ENCODE results near the gene HAAO.

HAAO gene

DNA sequence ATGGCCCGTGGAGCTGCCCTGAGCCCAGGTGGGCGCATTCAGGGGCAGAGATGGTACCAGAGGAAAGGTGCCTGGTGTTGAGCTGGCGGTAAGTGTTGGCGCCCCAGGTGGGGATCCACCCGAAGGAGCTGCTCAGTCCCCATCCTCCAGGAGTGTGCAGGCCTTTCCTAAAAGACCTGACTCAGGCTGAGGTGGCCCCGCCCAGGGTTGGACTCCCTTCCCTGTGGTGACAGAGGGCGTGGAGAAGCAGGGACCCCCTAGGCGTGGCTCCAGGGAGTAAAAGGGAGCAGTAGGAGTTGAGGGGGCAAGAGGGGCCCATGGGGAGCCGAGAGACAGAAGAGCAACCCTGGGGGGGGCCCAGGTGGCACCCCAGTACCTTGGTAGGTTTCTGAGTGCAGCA is 30.8 kb downstream of the HAAO start:
- H3K27ac ChIP-seq (ENCODE audit: low read depth in 2 of 2, low read length in 2 of 2): no peak overlapping the region
- peaks cover 0 to 2% of the 10 kb centered on the region in 2 donors for H3K27me3 ChIP-seq (ENCODE audit: control insufficient read depth in 2 of 2, insufficient read depth in 2 of 2, low read length in 2 of 2)
- no peak overlapping the region for H3K4me3 ChIP-seq (ENCODE audit: low read length in 2 of 2)
- no peaks in the 10 kb centered on the region for H3K4me1 ChIP-seq (ENCODE audit: control insufficient read depth in 2 of 2, insufficient read depth in 2 of 2, low read length in 2 of 2)
- H3K9ac ChIP-seq (ENCODE audit: low read depth in 1 of 2, low read length in 2 of 2): no peak overlapping the region
- H3K36me3 ChIP-seq (ENCODE audit: control insufficient read depth in 2 of 2, insufficient read depth in 2 of 2, low read length in 2 of 2): peaks cover 0 to 4% of the 10 kb centered on the region in 2 donors
- no peaks in the 10 kb centered on the region for H3K9me3 ChIP-seq (ENCODE audit: control insufficient read depth in 2 of 2, low read length in 2 of 2)

DNA sequence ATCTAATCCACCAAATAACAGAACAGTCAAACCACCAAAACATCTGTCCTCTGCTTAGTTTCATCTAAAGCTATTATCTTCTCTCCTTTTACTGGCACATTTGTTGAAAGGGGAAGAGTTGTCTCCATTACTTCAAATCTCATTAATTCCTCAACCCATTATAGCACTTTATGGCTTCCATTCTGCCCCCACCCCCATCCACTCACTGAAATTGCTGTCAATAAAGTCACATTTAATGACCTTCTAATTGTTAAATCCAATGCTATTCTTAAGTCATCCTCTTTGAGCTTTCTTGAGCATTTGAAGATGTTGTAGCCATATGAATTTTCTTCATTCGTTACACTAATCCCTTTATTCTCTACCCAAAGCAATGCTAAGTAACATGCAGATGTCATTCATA is 33.6 kb downstream of the HAAO start:
- Histone ChIP-seq H3K4me3 (ENCODE audit: low read length in 2 of 2) (no peak overlapping the region), H3K36me3 (ENCODE audit: control insufficient read depth in 2 of 2, insufficient read depth in 2 of 2, low read length in 2 of 2) (peaks cover 0 to 4% of the 10 kb centered on the region in 2 donors), H3K27me3 (ENCODE audit: control insufficient read depth in 2 of 2, insufficient read depth in 2 of 2, low read length in 2 of 2) (peaks cover 0 to 2% of the 10 kb centered on the region in 2 donors), H3K9ac (ENCODE audit: low read depth in 1 of 2, low read length in 2 of 2) (no peak overlapping the region), H3K4me1 (ENCODE audit: control insufficient read depth in 2 of 2, insufficient read depth in 2 of 2, low read length in 2 of 2) (peaks cover 0 to 2% of the 10 kb centered on the region in 2 donors), H3K9me3 (ENCODE audit: control insufficient read depth in 2 of 2, low read length in 2 of 2) (no peaks in the 10 kb centered on the region), H3K27ac (ENCODE audit: low read depth in 2 of 2, low read length in 2 of 2) (no peak overlapping the region)

DNA sequence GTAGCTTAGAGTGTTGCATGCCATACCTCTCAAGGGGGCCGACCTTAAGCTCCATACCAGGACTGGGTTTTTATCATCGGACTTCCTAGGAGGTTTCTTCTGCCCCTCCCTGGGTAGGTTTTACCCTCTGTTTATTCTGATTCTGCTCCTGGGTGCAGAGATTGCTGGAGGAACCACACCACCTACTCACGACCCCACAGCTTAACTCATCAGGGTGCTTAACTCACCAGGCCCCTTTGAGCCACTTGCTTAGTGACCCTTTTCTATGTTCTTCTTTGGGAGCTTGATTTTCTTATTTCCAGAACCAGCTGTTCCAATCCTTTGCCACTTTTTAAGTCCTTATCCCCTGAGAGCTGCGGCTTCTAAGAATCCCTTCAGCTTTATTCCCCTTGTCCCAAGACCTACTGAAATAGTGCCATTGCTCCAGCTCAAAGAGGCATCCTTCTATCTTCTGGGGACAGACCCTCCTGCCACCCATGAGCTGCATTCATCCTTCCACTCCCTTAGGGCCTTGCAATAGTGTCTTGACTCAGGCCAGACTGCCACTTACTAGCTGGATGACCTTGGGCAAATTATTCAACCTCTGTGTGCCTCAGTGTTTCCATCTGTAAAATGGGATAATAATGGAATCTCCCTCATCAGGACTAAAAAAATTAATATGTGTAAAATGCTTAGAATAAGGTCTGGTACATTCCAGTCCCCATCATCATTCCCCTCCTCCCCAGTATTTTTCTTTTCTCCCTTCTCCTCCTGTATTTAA is 34.2 kb downstream of the HAAO start:
- Histone ChIP-seq H3K9ac (ENCODE audit: low read depth in 1 of 2, low read length in 2 of 2) (no peak overlapping the region), H3K27ac (ENCODE audit: low read depth in 2 of 2, low read length in 2 of 2) (no peak overlapping the region), H3K9me3 (ENCODE audit: control insufficient read depth in 2 of 2, low read length in 2 of 2) (no peaks in the 10 kb centered on the region), H3K36me3 (ENCODE audit: control insufficient read depth in 2 of 2, insufficient read depth in 2 of 2, low read length in 2 of 2) (peaks cover 6 to 7% of the 10 kb centered on the region in 2 donors), H3K27me3 (ENCODE audit: control insufficient read depth in 2 of 2, insufficient read depth in 2 of 2, low read length in 2 of 2) (peaks cover 0 to 2% of the 10 kb centered on the region in 2 donors), H3K4me3 (ENCODE audit: low read length in 2 of 2) (no peak overlapping the region), H3K4me1 (ENCODE audit: control insufficient read depth in 2 of 2, insufficient read depth in 2 of 2, low read length in 2 of 2) (peaks cover 0 to 2% of the 10 kb centered on the region in 2 donors)

- H3K36me3 ChIP-seq (ENCODE audit: control insufficient read depth in 2 of 2, insufficient read depth in 2 of 2, low read length in 2 of 2): peaks cover 8 to 9% of the 10 kb centered on the region in 2 donors
- H3K9ac ChIP-seq (ENCODE audit: low read depth in 1 of 2, low read length in 2 of 2): no peak overlapping the region
- peaks cover 0 to 2% of the 10 kb centered on the region in 2 donors for H3K4me1 ChIP-seq (ENCODE audit: control insufficient read depth in 2 of 2, insufficient read depth in 2 of 2, low read length in 2 of 2)
- H3K27ac ChIP-seq (ENCODE audit: low read depth in 2 of 2, low read length in 2 of 2): no peak overlapping the region
- H3K27me3 ChIP-seq (ENCODE audit: control insufficient read depth in 2 of 2, insufficient read depth in 2 of 2, low read length in 2 of 2): peaks cover 0 to 2% of the 10 kb centered on the region in 2 donors
- no peak overlapping the region for H3K4me3 ChIP-seq (ENCODE audit: low read length in 2 of 2)
- H3K9me3 ChIP-seq (ENCODE audit: control insufficient read depth in 2 of 2, low read length in 2 of 2): no peaks in the 10 kb centered on the region
These were observed 35.3 kb downstream of the HAAO start for GRCh38 chr2:42756966-42757513.

- H3K9me3 ChIP-seq (ENCODE audit: control insufficient read depth in 2 of 2, low read length in 2 of 2): no peaks in the 10 kb centered on the region
- no peak overlapping the region for H3K4me3 ChIP-seq (ENCODE audit: low read length in 2 of 2)
- no peaks in the 10 kb centered on the region for H3K27me3 ChIP-seq (ENCODE audit: control insufficient read depth in 2 of 2, insufficient read depth in 2 of 2, low read length in 2 of 2)
- no peak overlapping the region for H3K9ac ChIP-seq (ENCODE audit: low read depth in 1 of 2, low read length in 2 of 2)
- peaks cover 8 to 9% of the 10 kb centered on the region in 2 donors for H3K36me3 ChIP-seq (ENCODE audit: control insufficient read depth in 2 of 2, insufficient read depth in 2 of 2, low read length in 2 of 2)
- H3K27ac ChIP-seq (ENCODE audit: low read depth in 2 of 2, low read length in 2 of 2): no peak overlapping the region
- H3K4me1 ChIP-seq (ENCODE audit: control insufficient read depth in 2 of 2, insufficient read depth in 2 of 2, low read length in 2 of 2): peaks cover 0 to 2% of the 10 kb centered on the region in 2 donors
These were observed 36.1 kb downstream of the HAAO start for GRCh38 chr2:42756150-42756775.

DNA sequence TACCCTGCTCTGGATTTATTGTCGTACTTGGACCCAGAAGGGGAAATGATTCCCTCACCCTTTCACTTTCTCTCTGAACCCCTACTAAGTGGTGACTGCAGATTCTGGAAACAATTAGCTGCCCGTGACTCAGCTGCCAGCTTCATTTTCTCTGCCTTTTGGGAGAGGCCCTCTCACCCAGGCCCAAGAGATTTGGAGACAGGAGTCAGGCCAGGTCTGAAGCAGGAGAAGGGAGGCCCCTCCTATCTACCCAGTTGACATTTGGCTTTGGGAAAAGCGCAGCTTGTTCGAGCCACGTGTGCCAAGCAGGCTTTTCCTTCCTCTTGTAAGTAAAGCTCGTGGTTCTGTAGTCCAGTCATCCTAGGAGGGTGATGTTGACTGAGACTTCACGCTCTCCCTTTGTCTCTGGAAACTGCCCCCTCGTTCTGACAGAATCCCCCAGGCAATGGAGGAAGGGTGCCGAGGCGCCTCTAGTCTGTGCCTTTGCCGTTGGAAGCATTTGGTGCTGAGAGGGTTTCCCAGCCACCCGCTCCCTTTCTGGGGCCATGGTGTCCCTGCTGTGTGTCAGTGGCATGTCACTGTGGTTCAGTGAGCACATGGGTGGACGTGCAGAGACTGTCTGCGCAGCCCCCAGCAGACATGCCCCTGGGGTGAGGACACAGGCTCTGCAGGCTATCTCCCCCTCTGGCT is 37.0 kb downstream of the HAAO start:
- Histone ChIP-seq H3K4me1 (ENCODE audit: control insufficient read depth in 2 of 2, insufficient read depth in 2 of 2, low read length in 2 of 2) (peaks cover 0 to 2% of the 10 kb centered on the region in 2 donors), H3K9ac (ENCODE audit: low read depth in 1 of 2, low read length in 2 of 2) (no peak overlapping the region), H3K27ac (ENCODE audit: low read depth in 2 of 2, low read length in 2 of 2) (no peak overlapping the region), H3K36me3 (ENCODE audit: control insufficient read depth in 2 of 2, insufficient read depth in 2 of 2, low read length in 2 of 2) (peaks cover 8 to 9% of the 10 kb centered on the region in 2 donors), H3K4me3 (ENCODE audit: low read length in 2 of 2) (no peak overlapping the region), H3K27me3 (ENCODE audit: control insufficient read depth in 2 of 2, insufficient read depth in 2 of 2, low read length in 2 of 2) (no peaks in the 10 kb centered on the region), H3K9me3 (ENCODE audit: control insufficient read depth in 2 of 2, low read length in 2 of 2) (no peaks in the 10 kb centered on the region)

DNA sequence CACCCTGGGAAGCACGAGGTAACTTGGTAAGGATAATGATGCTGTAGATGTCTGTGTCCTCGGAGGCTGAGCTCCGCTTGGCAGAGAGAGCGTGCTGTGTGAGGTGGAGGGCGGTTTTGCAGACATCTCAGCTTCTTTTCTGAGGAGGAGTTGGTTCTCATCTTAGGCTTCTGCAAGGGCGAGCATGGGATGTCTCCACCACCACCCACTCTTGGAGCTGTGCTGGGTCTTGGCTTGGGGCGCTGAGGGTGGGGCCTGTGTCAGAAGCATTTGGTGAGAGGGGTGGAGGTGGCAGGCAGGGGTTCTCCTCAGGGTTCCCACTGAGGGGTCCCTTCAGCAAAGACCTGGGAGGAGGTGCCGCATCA is 37.6 kb downstream of the HAAO start:
- Histone ChIP-seq H3K4me1 (ENCODE audit: control insufficient read depth in 2 of 2, insufficient read depth in 2 of 2, low read length in 2 of 2) (peaks cover 0 to 2% of the 10 kb centered on the region in 2 donors), H3K27me3 (ENCODE audit: control insufficient read depth in 2 of 2, insufficient read depth in 2 of 2, low read length in 2 of 2) (no peaks in the 10 kb centered on the region), H3K9ac (ENCODE audit: low read depth in 1 of 2, low read length in 2 of 2) (no peak overlapping the region), H3K4me3 (ENCODE audit: low read length in 2 of 2) (no peak overlapping the region), H3K9me3 (ENCODE audit: control insufficient read depth in 2 of 2, low read length in 2 of 2) (no peaks in the 10 kb centered on the region), H3K36me3 (ENCODE audit: control insufficient read depth in 2 of 2, insufficient read depth in 2 of 2, low read length in 2 of 2) (peaks cover 5 to 8% of the 10 kb centered on the region in 2 donors), H3K27ac (ENCODE audit: low read depth in 2 of 2, low read length in 2 of 2) (no peak overlapping the region)

DNA sequence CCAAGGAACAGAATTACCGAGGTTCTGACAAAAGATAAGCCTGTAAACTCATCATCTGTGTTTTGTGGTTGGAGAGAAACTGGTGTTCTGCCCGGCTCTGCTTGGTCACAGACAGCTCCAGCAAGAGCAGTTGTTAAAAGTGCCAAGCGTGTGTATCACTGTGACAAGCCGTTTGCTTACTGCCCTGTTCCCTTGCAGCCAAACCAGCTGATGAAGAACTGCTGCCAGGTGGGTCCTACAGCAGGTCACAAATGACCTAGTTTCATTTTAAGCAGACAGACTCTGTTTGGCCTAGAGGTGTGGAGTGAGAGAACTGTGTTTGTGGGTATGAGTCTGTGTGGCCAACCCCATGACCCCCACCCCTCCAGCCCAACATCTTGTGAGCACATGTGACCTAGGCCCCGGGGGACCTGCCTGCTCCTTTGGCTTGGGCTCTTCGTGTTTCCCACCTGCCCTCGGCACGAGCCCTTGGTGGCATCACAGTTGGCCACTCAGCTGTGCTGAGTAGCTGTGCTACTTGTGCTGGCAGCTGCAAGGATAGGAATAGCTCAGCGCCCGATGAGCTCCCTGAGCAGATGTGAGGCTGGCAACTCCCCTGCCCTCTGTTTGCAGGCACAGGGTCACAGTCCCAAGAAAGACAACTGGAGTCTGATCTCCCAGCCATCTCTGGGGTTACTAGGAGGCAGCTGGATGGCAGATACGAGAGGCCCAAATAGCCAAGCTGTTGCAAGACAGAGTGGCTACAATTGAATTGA is 38.2 kb downstream of the HAAO start:
- Histone ChIP-seq H3K36me3 (ENCODE audit: control insufficient read depth in 2 of 2, insufficient read depth in 2 of 2, low read length in 2 of 2) (peaks cover 5 to 8% of the 10 kb centered on the region in 2 donors), H3K4me3 (ENCODE audit: low read length in 2 of 2) (no peak overlapping the region), H3K27ac (ENCODE audit: low read depth in 2 of 2, low read length in 2 of 2) (no peak overlapping the region), H3K4me1 (ENCODE audit: control insufficient read depth in 2 of 2, insufficient read depth in 2 of 2, low read length in 2 of 2) (peaks cover 0 to 2% of the 10 kb centered on the region in 2 donors), H3K27me3 (ENCODE audit: control insufficient read depth in 2 of 2, insufficient read depth in 2 of 2, low read length in 2 of 2) (no peaks in the 10 kb centered on the region), H3K9ac (ENCODE audit: low read depth in 1 of 2, low read length in 2 of 2) (no peak overlapping the region), H3K9me3 (ENCODE audit: control insufficient read depth in 2 of 2, low read length in 2 of 2) (no peaks in the 10 kb centered on the region)

DNA sequence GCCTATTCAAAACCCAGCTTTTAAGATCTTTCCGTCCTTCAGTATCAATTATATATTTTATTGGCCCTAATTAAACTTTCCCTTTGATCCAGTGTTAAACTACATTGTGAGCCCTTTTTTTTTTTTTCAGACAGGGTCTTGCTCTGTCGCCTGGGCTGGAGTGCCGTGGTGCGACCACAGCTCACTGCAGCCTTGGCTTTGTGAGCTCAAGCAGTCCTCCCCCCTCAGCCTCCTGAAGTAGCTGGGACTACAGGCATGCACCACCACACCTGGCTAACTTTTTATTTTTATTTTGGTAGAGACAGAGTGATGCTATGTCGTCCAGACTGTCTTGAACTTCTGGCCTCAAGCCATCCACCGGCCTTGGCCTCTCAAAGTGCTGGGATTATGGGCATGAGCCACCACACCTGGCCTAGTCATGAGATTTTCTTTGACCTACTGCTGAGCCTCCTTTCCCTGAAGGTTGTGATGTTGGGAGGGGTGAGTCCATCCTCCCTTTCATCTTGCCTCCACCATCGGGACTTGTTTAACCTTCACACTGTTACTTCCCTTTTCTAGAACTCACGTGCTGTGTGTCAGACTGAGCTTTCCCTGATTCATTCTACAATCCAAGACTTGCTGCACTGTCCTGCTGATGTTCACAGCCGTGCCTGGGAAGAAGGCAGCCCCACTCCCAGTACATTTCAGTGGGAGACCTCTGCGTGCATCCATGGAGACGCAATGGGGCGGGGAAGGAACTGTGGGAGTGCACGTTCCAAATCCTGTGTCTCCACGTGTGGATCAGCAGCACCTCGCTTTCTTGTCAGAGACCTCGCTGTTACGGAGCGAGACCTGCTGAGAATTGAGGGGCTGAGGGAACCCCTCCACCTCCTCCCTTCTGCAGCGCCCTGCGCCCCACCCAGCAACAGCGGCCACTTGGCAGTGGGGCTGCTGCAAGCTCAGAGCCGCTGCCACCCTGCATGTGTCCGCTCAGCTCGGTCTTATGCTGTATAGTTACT is 39.3 kb downstream of the HAAO start:
- H3K9me3 ChIP-seq (ENCODE audit: control insufficient read depth in 2 of 2, low read length in 2 of 2): no peaks in the 10 kb centered on the region
- peaks cover 0 to 2% of the 10 kb centered on the region in 2 donors for H3K4me1 ChIP-seq (ENCODE audit: control insufficient read depth in 2 of 2, insufficient read depth in 2 of 2, low read length in 2 of 2)
- no peaks in the 10 kb centered on the region for H3K27me3 ChIP-seq (ENCODE audit: control insufficient read depth in 2 of 2, insufficient read depth in 2 of 2, low read length in 2 of 2)
- no peak overlapping the region for H3K9ac ChIP-seq (ENCODE audit: low read depth in 1 of 2, low read length in 2 of 2)
- no peak overlapping the region for H3K27ac ChIP-seq (ENCODE audit: low read depth in 2 of 2, low read length in 2 of 2)
- H3K36me3 ChIP-seq (ENCODE audit: control insufficient read depth in 2 of 2, insufficient read depth in 2 of 2, low read length in 2 of 2): peaks cover 5 to 10% of the 10 kb centered on the region in 2 donors
- no peak overlapping the region for H3K4me3 ChIP-seq (ENCODE audit: low read length in 2 of 2)

All from mucosa of rectum (tissue), 2 donors.